ENCODE measurements around the gene TTLL9.
A peak's percentile ranks its signal among the peaks of the same experiment; 100 is the strongest.

The TTLL9 gene

GRCh38 chr20:31869942-31870725, at the start of gene TTLL9, which contains the start of gene DUSP15:
Gene TTLL9 (plus strand): TSS chr20:31870634. CDS start chr20:31871127, 493 bp downstream.
Gene DUSP15 (minus strand): TSS chr20:31870527. CDS start chr20:31870337, 190 bp downstream.
- ATAC-seq, result peak; percentile 81
- no peak for TF ChIP-seq PPARA (CRISPR knock-in tag; IDR thresholded peaks at IDR 0.05; ENCODE audit: borderline replicate concordance)
- no peak for TF ChIP-seq PATZ1 (CRISPR knock-in tag; IDR thresholded peaks at IDR 0.05; ENCODE audit: borderline replicate concordance)
- TF ChIP-seq ARNTL (CRISPR knock-in tag; IDR thresholded peaks at IDR 0.05; ENCODE audit: borderline replicate concordance, low read depth), result no peak
- no peak for TF ChIP-seq ZNF565 (CRISPR knock-in tag; conservative IDR thresholded peaks at IDR 0.05; ENCODE audit: low read depth)
- no peak for TF ChIP-seq ZC3H10 (CRISPR knock-in tag; IDR thresholded peaks at IDR 0.05)
- no peak for TF ChIP-seq ZNF70 (CRISPR knock-in tag; IDR thresholded peaks at IDR 0.05)
- TF ChIP-seq OSR1 (CRISPR knock-in tag; IDR thresholded peaks at IDR 0.05), result no peak
- no peak for TF ChIP-seq BACH2 (CRISPR knock-in tag; IDR thresholded peaks at IDR 0.05; ENCODE audit: borderline replicate concordance)
- TF ChIP-seq RARB (CRISPR knock-in tag; IDR thresholded peaks at IDR 0.05), result no peak
- no peak for TF ChIP-seq ZFP3 (CRISPR knock-in tag; IDR thresholded peaks at IDR 0.05)
- TF ChIP-seq TSHZ2 (CRISPR knock-in tag; IDR thresholded peaks at IDR 0.05), result no peak
- no peak for TF ChIP-seq SNAI2 (CRISPR knock-in tag; IDR thresholded peaks at IDR 0.05)
- TF ChIP-seq TOX (CRISPR knock-in tag; IDR thresholded peaks at IDR 0.05; ENCODE audit: borderline replicate concordance), result no peak

- no peak for ATAC-seq
- TF ChIP-seq BACH2 (CRISPR knock-in tag; IDR thresholded peaks at IDR 0.05; ENCODE audit: borderline replicate concordance) (no peak), ARNTL (CRISPR knock-in tag; IDR thresholded peaks at IDR 0.05; ENCODE audit: borderline replicate concordance, low read depth) (no peak), PATZ1 (CRISPR knock-in tag; IDR thresholded peaks at IDR 0.05; ENCODE audit: borderline replicate concordance) (no peak), RARB (CRISPR knock-in tag; IDR thresholded peaks at IDR 0.05) (no peak)
These were observed 49.0 kb upstream of the TTLL9 start for GRCh38 chr20:31821427-31821826.

GRCh38 chr20:31822421-31823330, 47.8 kb upstream of the TTLL9 start:
- ATAC-seq, result peak; percentile 94
- no peak for TF ChIP-seq ZNF70 (CRISPR knock-in tag; IDR thresholded peaks at IDR 0.05)
- TF ChIP-seq GLIS3 (CRISPR knock-in tag; IDR thresholded peaks at IDR 0.05), result no peak
- TF ChIP-seq CSRNP3 (CRISPR knock-in tag; IDR thresholded peaks at IDR 0.05), result no peak
- TF ChIP-seq BACH2 (CRISPR knock-in tag; IDR thresholded peaks at IDR 0.05; ENCODE audit: borderline replicate concordance), result no peak
- TF ChIP-seq SNAI2 (CRISPR knock-in tag; IDR thresholded peaks at IDR 0.05), result no peak
- TF ChIP-seq TSHZ2 (CRISPR knock-in tag; IDR thresholded peaks at IDR 0.05), result no peak
- no peak for TF ChIP-seq ARNTL (CRISPR knock-in tag; IDR thresholded peaks at IDR 0.05; ENCODE audit: borderline replicate concordance, low read depth)
- no peak for TF ChIP-seq ZFP30 (CRISPR knock-in tag; IDR thresholded peaks at IDR 0.05)
- TF ChIP-seq PPARA (CRISPR knock-in tag; IDR thresholded peaks at IDR 0.05; ENCODE audit: borderline replicate concordance), result no peak
